HG02623 (cell line): ENCODE measurements around the gene HCRT.
"Not testable (repeated sequence)": the region's sequence is repeated elsewhere in the genome, so short reads cannot be mapped to it uniquely, and the experiment has no call there.

Experiments
- ATAC-seq: cut with Tn5 transposase; IDR thresholded peaks from one replicate; pipeline ENCODE4 v1.9.1; 2021; ENCODE audit warnings: moderate library complexity; ENCODE audit not compliant: unreplicated experiment

HCRT gene

DNA sequence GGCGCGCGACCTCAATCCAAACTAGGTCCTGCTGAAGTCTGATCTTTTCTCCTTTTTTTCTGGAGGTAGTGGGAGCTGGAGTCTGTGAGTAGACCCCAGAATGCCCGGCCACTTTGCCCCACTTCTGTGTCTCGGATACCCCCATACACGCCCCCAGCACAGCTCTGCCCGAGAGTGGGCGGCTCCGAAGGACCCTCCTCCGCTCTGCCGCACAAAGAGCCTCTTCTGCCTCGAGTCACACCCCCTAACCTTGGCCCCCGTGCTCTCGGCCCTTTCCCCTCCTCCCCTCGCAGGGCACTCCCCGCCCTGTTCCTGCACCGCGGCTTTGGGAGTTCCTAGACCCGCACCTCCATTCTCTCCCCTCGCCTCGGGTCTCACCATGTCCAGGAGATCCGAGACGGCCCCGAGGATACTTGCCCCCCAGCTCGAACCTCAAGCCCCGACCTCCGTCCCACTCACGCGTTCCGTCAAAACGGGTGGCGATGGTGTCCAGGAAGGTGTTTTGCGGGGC, 4.8 kb downstream of the HCRT start:
- no peak for ATAC-seq

DNA sequence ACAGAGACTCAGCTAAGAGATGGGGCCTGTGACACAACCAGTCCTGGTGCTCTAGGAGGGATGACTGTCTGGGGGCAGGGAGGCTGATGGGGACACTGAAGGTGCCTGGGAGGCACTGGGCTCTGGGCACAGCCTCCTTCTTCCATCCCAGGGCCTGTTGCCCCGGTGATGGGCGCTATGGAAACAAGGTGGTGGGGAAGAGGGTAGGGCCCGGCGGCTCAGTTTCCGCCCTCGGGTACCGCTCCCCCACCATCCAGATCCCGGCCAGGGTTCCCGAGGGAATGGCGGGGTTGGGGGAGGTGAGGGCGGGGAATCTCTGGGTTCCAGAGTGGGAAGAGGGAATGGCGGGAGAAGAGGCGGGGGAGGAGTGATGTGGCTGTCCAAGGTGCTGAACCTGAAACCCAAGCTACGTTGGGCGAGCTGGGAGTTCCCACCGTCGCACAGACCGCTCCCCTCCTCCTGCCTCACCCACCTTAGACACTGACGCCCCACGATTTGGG, 5.3 kb downstream of the HCRT start:
- ATAC-seq, result no peak

DNA sequence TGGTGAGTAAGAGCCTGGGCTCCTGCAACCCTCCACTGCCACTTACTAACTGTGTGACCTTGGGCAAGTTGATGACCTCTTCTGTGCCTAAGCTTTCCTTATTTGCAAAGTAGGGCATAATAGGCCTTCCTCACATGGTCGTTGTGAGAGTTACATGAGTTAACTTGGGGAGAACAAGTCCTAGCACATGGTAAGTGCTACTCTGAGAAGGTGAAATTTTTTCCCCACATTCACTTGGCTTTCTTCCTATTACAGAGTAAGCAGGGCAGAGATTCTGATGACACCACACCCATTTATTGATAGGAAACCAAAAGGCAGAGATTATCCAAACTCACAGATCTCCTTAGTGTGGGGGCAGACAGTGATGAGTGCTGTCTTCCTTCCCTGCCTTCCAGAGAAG, 5.9 kb downstream of the HCRT start:
- no peak for ATAC-seq

DNA sequence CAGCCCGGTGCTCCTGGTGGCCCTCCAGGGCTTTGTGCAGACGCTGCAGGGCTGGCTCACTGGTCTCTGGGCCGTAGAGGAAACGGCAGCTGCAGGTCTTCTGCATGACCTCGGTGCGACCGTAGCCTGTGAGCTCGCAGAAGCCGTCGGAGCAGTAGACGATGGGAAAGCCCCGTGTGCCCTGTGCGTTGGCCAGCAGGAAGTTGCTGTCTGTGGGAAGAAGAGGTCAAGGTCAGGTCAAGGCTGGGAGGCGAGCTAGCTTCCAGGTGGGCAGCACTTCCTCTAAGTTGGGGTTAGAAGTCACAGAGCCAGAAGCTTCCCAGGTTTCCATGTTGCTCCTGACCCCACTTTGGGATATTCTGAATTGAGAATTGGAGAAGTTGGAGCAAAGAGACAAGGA, 6.4 kb downstream of the HCRT start:
- no peak for ATAC-seq

DNA sequence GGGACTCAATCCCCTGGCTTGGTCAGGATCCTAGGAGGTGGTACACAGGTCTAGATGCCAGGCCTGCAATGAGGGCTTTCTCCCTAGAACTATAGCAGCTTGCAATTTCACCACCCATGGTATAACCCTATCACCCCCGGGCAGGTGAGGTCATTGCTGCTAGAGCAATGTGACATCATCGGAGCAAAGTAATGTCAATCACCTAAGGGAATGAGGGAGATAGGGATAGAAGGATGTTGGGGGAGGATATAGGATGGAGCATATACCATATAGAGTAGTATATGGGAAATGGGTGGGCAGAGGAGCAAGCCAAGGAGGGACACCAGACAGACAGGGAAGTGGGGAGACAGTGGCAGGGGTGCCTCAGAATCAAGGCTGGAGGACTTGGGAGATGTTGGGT, 7.6 kb downstream of the HCRT start:
- no peak for ATAC-seq

DNA sequence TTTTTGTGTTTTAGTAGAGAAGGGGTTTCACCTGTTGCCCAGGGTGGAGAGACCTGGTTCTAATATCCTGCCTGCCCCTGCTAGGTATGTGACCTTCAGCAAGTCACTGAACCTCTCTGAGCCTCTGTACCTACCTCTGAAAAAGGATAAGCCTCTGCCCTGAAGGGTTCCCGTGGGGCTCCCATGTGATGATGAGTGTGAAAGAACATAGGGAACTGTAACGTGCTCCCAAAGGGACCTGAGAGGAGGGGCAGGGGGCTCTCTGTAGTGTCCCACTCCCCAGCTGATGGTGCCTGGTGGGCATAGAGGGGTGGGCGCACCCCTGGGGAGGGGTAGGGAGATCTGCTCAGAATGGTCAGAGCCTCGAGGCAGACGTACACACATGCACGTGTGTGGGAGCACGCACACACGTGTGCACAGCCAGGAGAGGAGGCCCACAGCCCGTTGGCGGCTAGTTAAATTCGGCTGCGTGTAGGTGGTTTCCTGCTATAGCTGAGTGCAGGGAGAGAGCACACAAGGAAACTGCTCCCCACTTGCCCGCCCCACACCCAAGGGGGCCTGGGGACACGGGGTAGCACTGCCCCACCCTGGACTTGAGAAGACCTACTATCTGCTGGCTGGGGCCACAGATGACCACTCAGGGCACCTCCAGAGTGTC, 11.0 kb downstream of the HCRT start:
- no peak for ATAC-seq

DNA sequence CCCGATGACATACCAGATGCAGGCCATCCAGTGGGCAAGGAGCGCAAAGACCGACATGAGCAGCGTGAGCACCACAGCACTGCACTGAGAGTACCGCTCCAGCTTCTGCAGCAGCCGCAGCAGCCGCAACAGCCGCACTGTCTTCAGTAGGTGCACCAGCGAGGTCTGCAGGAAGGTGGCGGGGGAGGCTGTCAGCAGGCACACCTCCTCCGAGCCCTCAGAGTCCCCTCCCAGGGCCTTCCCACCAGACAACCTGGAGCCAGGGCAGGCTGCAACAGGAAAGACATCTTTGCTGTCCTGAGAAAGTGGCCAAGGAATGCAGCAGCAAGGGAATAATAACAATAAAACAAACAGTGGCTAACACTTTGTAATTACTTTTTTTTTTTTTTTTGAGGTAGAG, 13.4 kb downstream of the HCRT start:
- no peak for ATAC-seq

DNA sequence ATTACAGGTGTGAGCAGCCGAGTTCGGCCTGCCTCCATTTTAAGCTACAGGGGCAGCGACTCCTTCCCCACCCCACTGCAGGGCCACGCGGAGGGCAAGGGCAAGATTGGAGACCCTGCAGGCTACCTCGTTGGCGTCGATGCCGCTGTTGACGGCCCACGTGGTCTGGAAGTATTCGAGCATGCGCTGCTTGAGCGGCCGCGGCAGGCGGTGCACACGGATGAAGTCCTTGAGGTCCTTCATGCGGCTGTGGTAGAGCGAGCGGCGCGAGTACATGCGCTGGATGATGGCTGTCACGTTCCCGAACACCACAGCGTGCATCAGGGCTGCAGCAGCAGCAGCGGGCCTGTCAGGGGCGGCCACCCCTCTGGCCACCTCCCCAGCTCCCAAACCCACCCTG, 15.9 kb downstream of the HCRT start:
- ATAC-seq, result no peak

DNA sequence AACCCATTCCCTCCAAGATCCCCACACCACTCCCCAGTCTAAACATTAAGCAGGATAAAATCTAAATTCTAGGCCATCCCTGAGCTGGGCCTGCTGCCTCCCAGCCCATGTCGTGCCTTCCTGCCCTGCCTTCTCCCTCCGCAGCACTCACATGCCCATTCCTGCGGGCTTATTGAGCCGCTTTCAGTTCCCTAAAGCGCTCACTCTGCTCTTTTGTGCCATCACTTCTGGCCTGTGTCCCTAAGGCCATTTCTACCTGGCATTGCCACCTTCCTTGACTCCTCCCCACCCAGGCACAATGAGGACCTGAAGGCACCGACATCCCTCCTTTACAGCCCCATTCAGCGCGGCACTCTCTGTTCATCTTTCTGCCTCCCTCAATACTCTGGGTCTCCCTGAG, 17.4 kb downstream of the HCRT start:
- ATAC-seq, result no peak

DNA sequence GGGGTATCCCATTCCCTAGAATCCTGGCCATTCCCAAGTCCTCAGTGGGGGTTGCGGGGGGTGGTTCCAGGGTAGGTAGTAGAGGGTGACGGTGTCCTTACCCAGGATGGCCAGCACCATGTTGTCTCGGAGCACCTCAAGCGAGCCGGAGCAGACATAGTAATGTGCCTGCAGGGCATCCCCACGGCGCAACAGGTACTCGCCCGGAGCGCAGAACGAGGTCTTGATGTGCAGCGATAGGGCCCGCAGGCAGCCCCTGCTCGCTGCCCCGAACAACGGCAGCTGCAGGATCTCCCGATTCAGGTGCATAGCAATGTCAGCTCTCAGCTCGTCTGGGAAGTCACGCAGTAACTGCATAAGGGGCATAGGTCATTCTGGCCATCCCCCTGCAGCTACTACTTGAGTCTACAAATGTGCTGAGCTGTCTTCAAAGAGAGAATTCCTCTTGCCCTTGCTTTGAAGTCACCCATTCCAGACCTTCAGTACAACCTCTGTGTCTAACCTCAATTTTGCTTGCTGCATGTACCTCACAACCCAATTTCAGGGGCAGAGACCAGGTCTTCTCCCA, 19.0 kb downstream of the HCRT start:
- ATAC-seq, result no peak

DNA sequence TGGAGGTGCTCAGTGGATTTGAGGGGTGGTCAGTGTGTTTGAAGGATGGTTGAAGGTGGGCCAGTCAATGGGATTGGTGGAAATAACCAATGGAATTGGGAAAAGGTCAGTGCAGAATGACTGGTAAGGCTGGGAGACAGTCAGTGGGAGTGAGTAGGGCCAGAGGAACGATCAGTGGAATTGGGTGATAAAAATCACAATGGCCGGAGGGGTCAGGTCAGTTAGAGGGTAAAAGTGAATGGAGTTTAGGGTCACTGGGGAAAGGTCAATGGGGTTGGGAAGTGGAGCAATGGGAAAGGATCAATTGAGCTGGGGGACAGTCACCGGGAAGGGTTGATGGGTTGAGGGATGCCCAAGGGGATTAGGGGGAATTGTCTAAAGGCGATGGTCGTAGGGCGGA, 19.5 kb downstream of the HCRT start:
- ATAC-seq, result no peak

DNA sequence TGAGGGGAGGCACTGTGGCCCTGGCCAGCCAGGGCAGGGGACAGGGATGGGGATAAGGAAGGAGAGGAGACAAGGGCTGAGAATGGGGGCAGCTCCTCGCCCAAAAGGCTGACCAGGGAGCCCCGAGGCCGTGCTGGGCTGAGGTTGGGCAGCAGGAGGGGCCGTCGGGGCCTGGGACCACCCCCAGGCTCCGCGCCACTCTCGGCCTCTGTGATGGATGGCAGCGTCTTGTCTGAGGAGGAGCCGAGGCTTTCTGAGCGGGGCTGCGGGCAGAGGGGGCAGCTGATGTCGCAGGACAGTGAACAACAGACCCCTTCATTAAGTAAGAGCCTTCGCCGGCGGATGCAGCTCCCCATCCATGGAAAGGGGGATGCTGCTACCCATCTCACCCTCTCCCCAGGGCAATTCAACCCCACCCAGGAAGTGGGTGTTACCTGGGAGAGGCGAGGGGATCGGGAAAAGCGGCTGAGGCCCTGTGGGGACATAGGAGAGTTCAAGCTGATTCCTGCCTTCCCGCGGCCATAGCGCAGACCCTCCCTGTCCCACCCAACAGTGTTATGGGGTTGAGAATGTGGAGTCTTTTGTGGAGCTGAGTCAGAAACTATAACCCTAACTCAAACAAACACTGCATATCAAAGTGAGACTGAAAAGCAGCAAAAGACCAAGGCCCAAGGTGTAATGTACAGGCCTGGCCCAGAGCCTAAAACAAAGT, 21.4 kb downstream of the HCRT start:
- no peak for ATAC-seq

DNA sequence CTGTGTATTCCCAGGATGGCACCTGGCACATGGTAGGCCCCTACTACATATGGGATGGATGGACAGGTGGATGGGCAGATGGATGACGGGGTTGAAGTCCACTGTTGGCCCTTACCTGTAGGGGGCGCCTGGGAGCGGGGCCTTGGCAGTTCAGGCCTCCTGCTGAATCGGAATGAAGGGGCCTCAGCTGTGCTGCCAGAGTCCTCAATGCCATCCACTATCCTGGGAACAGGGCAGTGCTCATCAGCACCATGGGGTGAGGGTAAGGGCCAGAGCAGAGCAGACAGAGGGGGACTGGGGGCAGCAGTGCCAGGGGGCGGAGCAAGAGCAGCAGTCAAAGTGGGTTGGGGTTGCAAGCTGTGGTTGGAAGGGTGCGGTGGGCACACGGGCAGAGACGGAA, 22.1 kb downstream of the HCRT start:
- ATAC-seq, result no peak

DNA sequence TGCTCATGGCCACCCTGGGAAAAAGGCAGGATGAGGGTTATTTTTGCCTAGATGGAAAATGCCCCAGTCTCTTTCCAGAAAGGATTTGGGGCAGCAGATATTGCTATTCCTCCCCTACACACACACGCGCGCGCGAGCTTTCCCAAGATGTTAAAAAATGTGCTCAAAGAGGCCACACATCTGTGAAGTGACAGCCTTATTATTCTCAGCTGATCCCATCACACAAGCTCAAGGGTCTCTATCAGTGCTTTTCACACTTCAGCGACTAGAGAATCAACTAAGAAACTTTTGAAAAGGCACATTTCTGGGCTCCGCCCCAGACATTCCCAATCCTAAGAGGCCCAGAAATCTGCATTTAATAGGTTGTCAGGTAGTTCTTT, 24.7 kb downstream of the HCRT start:
- ATAC-seq, result no peak

DNA sequence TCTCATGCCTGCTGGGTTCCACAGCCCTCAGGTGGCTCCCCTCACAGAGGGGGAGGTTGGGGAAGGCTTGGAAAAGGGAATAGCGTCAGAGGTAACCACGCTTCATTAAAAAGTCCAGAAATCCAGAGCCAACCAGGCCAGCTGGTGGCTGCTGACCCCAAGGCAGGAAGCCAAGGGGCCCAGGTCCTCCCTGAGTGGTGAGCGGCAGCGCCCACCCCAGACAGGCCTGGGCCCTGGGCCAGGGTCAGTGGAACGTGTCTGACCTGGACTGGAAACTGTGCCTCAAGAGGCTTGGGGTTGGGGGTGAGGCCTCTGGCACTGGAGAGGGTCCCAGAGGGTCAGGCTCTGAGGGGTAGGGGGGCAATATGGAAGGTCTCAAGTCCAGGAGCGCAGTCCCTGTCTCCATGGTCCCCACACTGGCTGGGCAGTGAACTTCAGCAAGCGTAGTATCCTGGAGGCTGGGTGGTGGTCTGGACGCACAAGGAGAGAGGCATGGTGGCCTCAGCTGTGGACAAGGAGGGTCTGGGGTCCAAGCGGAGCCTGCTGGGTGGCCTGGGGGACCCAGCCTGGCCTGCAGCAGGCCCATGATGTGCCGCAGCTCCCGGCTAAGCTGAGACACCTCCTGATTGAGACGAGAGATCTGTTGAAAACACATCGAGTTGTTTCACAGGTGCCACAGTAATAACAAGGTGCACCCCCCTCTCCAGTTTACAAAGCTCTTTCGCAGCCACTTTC, 25.3 kb downstream of the HCRT start:
- ATAC-seq, result no peak

DNA sequence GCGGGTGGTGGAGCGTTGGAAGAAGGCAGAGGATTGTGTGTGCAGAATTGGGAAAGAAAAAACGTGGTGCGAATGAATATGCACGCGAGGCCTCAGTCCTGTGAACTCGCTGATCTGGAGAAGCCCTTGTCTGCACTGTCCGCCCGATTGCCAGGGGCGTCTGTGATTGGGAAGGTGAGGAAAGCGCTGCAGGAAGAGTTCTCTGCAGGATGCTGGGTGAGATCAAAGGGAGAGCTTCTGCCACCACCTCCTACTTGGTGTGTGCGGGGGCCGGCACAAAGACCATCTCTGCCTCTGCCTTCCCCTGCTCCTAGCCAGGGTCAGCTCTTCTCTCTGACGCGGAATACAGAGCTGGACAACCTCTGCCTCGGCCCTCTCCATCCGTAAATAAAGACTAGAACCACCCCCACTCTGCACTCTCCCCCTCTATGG, 29.6 kb downstream of the HCRT start:
- ATAC-seq, result no peak

DNA sequence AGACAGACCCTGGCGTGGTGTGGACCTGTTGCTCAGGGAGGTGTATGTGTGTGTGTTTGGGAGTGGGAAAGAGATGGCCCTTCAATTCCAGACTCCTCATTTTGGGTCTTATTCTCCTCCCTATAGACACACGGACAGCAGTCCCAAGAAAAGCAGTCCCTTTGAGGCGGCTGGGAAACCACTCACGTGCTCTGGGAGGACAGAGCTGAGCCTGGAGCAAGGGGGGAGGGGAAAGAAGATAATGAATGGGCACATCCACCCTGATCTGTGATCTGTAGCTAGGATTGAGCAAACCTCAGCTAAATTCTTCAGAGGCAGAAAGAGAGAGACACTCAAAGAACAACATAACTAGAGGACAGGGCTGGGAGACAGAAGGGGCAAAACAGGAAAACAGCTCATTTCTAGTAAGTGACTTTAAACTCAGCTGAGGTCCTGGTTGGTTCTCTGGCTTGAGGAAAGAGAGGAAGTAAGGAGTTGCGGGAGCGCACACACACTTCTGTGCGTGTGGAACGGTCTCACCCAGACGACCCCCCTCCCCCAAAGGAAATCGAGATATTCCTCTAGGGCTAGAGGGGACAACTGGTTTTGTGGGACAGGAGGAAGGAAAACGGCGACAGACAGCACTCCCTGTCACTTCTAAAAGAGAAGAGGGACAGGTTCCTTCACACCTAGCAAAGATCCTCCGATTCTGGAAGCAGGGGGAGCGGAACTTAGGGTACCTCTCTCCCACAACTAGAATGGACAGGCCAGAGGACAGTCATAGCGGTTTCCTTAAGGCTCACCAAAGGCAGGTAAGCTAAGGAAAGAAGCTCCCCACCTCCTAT, 31.1 kb downstream of the HCRT start:
- ATAC-seq, result no peak

DNA sequence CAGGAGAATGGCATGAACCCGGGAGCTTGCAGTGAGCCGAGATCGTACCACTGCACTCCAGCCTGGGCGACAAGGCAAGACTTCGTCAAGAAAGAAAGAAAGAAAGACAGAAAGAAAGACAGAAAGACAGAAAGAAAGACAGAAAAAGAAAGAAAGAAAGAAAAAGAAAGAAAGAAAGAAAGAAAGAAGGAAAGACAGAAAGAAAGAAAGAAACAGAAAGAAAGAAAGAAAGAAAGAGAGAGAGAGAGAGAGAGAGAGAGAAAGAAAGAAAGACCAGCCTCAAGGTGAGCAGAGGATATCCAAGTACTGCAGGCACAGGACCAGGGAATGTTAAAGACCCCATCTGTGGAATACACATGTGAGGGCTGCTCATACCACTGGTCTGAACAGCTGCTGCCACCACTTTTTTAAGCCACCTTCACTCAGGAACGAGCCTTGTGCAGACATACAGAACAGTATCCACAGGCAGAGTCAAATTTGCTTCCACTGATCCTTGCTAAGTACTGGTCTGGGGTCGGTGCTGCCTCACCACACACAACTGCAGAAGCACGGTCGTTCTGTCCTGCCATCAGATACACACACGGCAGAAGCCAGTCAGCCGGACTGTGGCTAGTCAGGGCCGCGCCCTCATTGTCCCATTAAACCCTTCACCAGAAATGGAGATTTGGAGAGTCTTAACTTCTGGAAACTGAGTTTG, 38.2 kb downstream of the HCRT start:
- ATAC-seq, result no peak

DNA sequence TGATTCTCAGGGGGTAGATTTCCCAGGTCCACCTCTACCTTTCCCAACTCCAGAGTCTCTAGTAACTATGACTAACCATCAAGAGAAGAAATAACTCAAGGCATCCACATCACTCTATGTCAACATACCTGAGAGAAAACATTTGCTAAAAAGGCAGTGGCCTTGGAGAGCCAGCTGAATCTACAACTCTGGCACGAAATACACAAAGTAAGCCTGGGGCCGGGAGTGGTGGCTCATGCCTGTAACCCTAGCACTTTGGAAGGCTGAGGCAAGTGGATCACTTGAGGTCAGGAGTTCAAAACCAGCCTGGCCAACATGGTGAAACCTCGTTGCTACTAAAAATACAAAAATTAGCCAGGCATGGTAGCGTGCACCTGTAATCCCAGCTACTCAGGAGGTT, 42.1 kb downstream of the HCRT start:
- ATAC-seq, result not testable (repeated sequence)

DNA sequence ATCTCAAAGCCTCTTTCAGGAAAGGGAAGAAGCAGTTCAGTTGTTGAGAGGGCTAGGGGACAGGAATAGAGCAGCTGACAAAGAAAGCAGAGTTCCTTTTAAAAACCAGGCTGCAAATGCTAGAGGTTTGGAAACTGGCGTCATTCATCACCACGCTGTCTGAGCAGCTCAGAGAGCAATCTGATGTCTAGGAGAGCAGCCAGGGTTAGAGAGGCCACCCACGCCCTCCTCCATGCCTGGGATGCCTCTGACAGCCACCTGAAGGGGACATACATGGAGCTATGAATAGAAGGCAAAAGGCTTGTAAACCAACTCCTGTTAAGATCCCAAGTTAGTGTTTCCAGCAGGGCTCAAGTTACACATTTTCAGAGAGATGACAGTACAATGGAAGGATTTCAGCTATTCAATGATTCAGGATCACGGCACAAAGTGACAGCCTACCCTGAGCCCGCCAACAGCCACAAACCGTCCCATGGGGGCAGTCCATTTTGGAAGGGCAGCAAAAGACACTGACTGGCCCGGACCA, 42.8 kb downstream of the HCRT start:
- ATAC-seq, result no peak
